Brain microvascular endothelial cell (primary cell): ENCODE measurements around the gene B3GLCT.

Experiments used
- DNase-seq: peaks from one replicate; pipeline ENCODE4 v3.0.0-alpha.2; 2020
- H3K27ac ChIP-seq: fragments of 250-450 bp; sonication (Bioruptor Pico); 2 replicates; pipeline ENCODE4 v1.5.1; 2020; ENCODE audit warnings: mild to moderate bottlenecking, moderate library complexity
- H3K27me3 ChIP-seq: fragments of 250-450 bp; sonication (Bioruptor Pico); replicated peaks from 2 replicates; pipeline ENCODE4 v1.5.1; 2020; ENCODE audit warnings: mild to moderate bottlenecking
- H3K36me3 ChIP-seq: fragments of 250-450 bp; sonication (Bioruptor Pico); replicated peaks from 2 replicates; pipeline ENCODE4 v1.5.1; 2020; ENCODE audit warnings: mild to moderate bottlenecking
- H3K4me3 ChIP-seq: 2 replicates; pipeline ENCODE4 v1.5.1; 2011; ENCODE audit warnings: low read depth, mild to moderate bottlenecking, control low read depth, low read length, moderate library complexity
- CTCF ChIP-seq: IDR thresholded peaks from 2 replicates; pipeline ENCODE4 v1.5.1; 2011; ENCODE audit warnings: low read depth, mild to moderate bottlenecking, moderate library complexity, low read length, control low read depth, inconsistent platforms; ENCODE audit errors: missing control alignments
- in situ Hi-C: cut with HindIII; loops from 2 replicates; pipeline ENCODE4 v1.10.0; 2017; ENCODE audit warnings: low sequenced_read_pairs, low pct_ligation_motif_present

The B3GLCT gene

GRCh38 chr13:31242916-31243315 is 43.1 kb downstream of the B3GLCT start:
- in situ Hi-C loops, result loop anchor here (25.0 kb wide), 1 partner anchor 169 kb away; no protein-coding TSS in a partner anchor
- no peak for TF ChIP-seq CTCF
- H3K4me3 ChIP-seq, result no peak overlapping the region
- H3K36me3 ChIP-seq, result no peaks in the 10 kb centered on the region
- no peak for DNase-seq
- H3K27me3 ChIP-seq, result no peaks in the 10 kb centered on the region
- H3K27ac ChIP-seq, result no peak overlapping the region

GRCh38 chr13:31245598-31246373 is 46.0 kb downstream of the B3GLCT start:
- TF ChIP-seq CTCF, result no peak
- Histone ChIP-seq H3K4me3 (no peak overlapping the region), H3K27ac (no peak overlapping the region), H3K27me3 (no peaks in the 10 kb centered on the region), H3K36me3 (no peaks in the 10 kb centered on the region)
- DNase-seq, result no peak
- in situ Hi-C loops, result loop anchor here (25.0 kb wide), 1 partner anchor 167 kb away; no protein-coding TSS in a partner anchor

GRCh38 chr13:31246918-31247317 is 47.1 kb downstream of the B3GLCT start:
- DNase-seq, result no peak
- in situ Hi-C loops, result loop anchor here (25.0 kb wide), 1 partner anchor 165 kb away; no protein-coding TSS in a partner anchor
- TF ChIP-seq CTCF, result no peak
- H3K27ac ChIP-seq, result no peak overlapping the region
- no peaks in the 10 kb centered on the region for H3K27me3 ChIP-seq
- no peak overlapping the region for H3K4me3 ChIP-seq
- no peaks in the 10 kb centered on the region for H3K36me3 ChIP-seq

GRCh38 chr13:31248361-31248760 is 48.6 kb downstream of the B3GLCT start:
- in situ Hi-C loops, result loop anchor here (25.0 kb wide), 1 partner anchor 164 kb away; no protein-coding TSS in a partner anchor
- Histone ChIP-seq H3K4me3 (no peak overlapping the region), H3K27me3 (no peaks in the 10 kb centered on the region), H3K27ac (no peak overlapping the region), H3K36me3 (no peaks in the 10 kb centered on the region)
- no peak for DNase-seq
- no peak for TF ChIP-seq CTCF

GRCh38 chr13:31248965-31249539 is 49.3 kb downstream of the B3GLCT start:
- no peak overlapping the region for H3K27ac ChIP-seq
- no peak for DNase-seq
- H3K36me3 ChIP-seq, result no peaks in the 10 kb centered on the region
- H3K27me3 ChIP-seq, result no peaks in the 10 kb centered on the region
- no peak for TF ChIP-seq CTCF
- no peak overlapping the region for H3K4me3 ChIP-seq
- in situ Hi-C loops, result loop anchor here (25.0 kb wide), 1 partner anchor 163 kb away; no protein-coding TSS in a partner anchor
